Measurements from ENCODE around the gene PSMD14.

Gene PSMD14

GRCh38 chr2:161423421-161424393 lies 115.5 kb downstream of the PSMD14 start:
- no peak for FAIRE-seq

DNA sequence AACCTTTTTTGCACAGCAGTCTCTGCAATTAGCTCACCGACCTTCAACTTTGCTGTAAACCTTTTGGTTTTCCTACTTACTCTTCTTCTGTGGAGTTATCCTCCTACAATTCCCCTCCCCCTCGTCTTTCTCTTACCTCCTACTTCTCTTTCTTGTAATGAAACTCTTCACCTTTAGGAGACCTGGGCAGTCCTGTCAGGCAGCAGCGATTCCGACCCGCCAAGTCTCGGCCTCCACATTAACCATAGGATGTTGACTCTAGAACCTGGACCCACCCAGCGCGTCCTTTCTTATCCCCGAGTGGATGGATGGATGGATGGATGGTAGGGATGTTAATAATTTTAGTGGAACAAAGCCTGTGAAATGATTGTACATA lies 116.2 kb downstream of the PSMD14 start:
- TF ChIP-seq POLR2A (IDR thresholded peaks at IDR 0.05; ENCODE audit: low read depth, low read length): no peak
- no peak for FAIRE-seq
- DNase-seq (ENCODE audit: insufficient read length, low spot score): no peak

More at GRCh38 chr2:161423421-161424393, 115.5 kb downstream of the PSMD14 start:
- no peak for DNase-seq (ENCODE audit: insufficient read length, low spot score)
- TF ChIP-seq POLR2A (IDR thresholded peaks at IDR 0.05; ENCODE audit: low read depth, low read length): no peak

DNA sequence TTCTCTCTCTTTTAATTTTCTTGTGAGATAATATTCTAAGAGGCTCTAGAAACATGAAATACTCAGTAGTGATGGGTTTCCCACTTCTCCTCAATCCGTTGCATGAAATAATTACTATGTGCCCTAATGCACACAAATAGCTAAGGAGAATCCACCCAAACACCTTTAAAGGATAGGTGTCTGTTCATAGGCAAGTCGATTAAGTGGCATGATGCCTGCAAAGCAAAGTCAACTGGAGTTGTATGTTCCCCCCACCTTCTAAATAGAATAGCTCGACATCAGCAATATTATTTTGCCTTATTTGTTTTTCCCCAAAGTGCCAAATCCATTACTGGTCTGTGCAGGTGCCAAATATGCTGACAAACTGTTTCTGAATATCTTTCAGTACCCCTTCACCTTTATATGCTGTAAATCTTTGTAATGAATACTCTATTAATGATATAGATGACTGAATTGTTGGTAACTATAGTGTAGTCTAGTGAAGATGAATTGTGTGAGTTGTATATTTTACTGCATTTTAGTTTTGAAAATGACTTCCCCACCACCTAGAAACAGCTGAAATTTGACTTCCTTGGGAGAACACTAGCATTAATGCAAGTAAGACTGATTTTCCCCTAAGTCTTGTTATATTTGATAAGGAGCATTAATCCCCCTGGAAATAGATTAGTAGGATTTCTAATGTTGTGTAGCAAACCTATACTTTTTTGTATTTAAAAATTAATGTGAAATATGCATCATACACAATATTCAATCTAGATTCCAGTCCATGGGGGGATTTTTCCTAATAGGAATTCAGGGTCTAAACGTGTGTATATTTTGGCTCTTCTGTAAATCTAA lies 116.9 kb downstream of the PSMD14 start:
- no peak for DNase-seq (ENCODE audit: insufficient read length, low spot score)
- no peak for FAIRE-seq
- TF ChIP-seq POLR2A (IDR thresholded peaks at IDR 0.05; ENCODE audit: low read depth, low read length): no peak

GRCh38 chr2:161425728-161426454 lies 117.7 kb downstream of the PSMD14 start:
- FAIRE-seq: no peak
- no peak for TF ChIP-seq POLR2A (IDR thresholded peaks at IDR 0.05; ENCODE audit: low read depth, low read length)

GRCh38 chr2:161426455-161426921 lies 118.3 kb downstream of the PSMD14 start:
- FAIRE-seq (no peak), DNase-seq (ENCODE audit: insufficient read length, low spot score) (no peak)

More at GRCh38 chr2:161425728-161426454, 117.7 kb downstream of the PSMD14 start:
- no peak for DNase-seq (ENCODE audit: insufficient read length, low spot score)

GRCh38 chr2:161426922-161427663 lies 118.9 kb downstream of the PSMD14 start:
- FAIRE-seq (no peak), DNase-seq (ENCODE audit: insufficient read length, low spot score) (no peak)
- TF ChIP-seq POLR2A (IDR thresholded peaks at IDR 0.05; ENCODE audit: low read depth, low read length): no peak

More at GRCh38 chr2:161426455-161426921, 118.3 kb downstream of the PSMD14 start:
- TF ChIP-seq POLR2A (IDR thresholded peaks at IDR 0.05; ENCODE audit: low read depth, low read length): no peak

GRCh38 chr2:161427664-161428587 lies 119.7 kb downstream of the PSMD14 start:
- no peak for TF ChIP-seq POLR2A (IDR thresholded peaks at IDR 0.05; ENCODE audit: low read depth, low read length)
- no peak for FAIRE-seq

DNA sequence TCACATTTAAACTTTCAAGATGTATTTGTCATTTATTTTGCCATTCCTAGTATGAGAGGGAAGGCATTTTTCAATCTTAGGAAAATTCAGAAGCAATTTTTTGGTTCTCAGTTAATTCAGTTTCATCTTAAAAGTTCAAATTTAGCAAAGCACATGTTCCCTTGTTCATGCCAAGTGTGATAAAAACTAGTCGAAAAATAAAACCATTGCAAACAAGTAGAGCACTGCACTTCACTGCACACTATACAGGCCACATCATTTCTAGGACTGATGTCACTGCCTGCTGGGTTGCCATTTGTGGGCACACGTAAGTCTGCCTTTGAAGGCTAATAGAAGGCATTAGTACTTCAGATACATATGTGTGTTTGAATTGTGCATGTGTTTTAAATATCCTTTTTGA lies 122.2 kb downstream of the PSMD14 start:
- TF ChIP-seq POLR2A (IDR thresholded peaks at IDR 0.05; ENCODE audit: low read depth, low read length): no peak
- DNase-seq (ENCODE audit: insufficient read length, low spot score) (no peak), FAIRE-seq (no peak)

More at GRCh38 chr2:161427664-161428587, 119.7 kb downstream of the PSMD14 start:
- DNase-seq (ENCODE audit: insufficient read length, low spot score): no peak

DNA sequence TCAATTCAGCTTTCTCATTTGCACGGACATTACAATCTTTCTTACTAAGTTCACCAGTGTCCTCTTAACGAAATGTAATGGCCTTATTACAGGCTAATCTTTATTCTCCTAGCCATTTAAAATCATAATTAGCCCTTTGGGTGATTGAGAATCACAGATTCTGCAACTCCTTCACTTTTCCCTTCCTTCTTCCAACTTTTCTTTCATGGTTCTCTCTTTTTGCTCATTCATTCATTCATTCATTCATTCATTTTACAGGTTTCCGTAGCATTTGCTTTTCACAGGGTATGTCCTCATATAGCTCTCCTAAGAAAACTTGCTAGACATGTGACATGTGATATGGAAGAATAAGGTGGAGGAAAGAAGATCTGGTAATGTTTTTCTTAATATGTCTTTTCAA lies 123.9 kb downstream of the PSMD14 start:
- DNase-seq (ENCODE audit: insufficient read length, low spot score) (no peak), FAIRE-seq (no peak)
- TF ChIP-seq POLR2A (IDR thresholded peaks at IDR 0.05; ENCODE audit: low read depth, low read length): no peak

DNA sequence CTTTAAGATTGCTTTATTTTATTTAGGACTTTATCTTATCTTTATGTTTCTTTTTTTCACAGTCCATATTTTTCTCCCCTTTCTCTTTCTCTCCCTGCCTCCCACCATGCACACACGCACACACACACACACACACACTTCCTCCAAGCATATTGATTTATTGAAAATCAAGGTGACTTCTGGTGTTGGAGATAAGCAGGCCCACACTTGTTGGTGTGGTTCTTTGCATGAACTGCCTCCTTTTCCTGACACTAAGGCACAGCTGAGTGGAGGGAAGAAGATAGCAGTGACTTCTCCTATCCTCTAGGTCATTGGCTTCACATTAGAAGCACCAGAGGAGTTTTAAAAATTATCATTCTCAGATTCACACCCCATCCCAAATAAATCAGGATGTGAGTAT lies 125.9 kb downstream of the PSMD14 start:
- no peak for FAIRE-seq
- TF ChIP-seq POLR2A (IDR thresholded peaks at IDR 0.05; ENCODE audit: low read depth, low read length): no peak
- DNase-seq (ENCODE audit: insufficient read length, low spot score): no peak

DNA sequence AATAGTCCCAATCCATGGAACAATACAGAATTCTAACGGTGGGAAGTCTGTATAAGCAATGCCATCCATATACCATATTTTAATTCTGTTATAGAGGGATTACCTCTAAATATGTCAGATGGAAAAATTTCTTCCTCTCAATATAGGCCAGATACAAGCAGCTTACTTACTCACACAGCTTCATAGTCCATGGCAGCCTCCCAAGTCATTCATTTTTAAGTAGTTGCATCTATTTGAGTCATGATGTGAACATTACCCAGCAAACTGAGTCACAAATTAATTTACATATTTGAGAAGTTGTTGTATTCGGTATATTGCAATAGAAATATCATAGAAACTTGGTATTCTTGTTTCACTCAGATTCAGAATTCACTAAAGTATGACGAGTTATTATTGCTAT lies 128.2 kb downstream of the PSMD14 start:
- peak; percentile 71 for FAIRE-seq
- no peak for DNase-seq (ENCODE audit: insufficient read length, low spot score)
- TF ChIP-seq POLR2A (IDR thresholded peaks at IDR 0.05; ENCODE audit: low read depth, low read length): no peak

GRCh38 chr2:161438598-161438997 lies 130.4 kb downstream of the PSMD14 start:
- no peak for TF ChIP-seq POLR2A (IDR thresholded peaks at IDR 0.05; ENCODE audit: low read depth, low read length)
- DNase-seq (ENCODE audit: insufficient read length, low spot score): no peak
- no peak for FAIRE-seq

All from H54 (cell line).